ENCODE data around the gene MED9. TPM values are rescaled to one million over a fixed set of nuclear protein-coding genes. Genes with fewer than 3 reads are reported as not detected.

MED9 gene
- total and polyA plus RNA-seq, 2 of the 8 experiments (the other 6 are each of a cell fraction or from before 2014, with no cell fraction given) = 15.8 to 19.7 TPM

DNA sequence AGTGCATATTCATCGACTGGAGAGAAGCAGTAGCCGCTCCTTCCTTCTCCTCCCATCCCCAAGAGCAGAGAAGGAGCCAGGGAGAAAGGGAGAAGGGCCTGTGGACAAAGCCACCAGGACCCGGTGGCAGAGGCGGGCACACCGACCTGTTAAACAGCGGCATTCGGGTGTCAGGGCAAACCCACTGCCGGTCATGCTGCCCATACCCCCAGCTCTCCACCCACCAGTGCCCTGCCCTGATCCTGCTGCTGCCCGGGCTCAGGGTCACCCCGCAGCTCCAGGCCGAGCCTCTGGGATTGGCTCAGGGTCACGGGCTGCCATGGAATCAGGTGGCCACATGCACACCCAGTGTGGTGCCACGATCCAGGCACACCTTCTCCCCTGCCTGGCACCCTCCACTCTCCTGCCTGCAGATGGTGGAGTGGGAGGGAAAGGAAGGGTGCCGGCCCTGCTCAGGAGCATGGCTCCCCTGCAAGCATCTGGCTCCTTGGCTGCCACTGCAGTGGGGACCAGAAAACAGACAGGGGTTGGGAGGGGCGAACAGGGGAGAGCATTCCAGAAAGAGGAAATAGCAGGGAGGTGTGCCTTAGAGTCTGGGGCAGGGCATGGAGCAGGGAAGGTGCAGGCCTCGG lies 37.7 kb downstream of the MED9 start:
- Histone ChIP-seq H4K91ac (replicated peaks; ENCODE audit: insufficient read length, low read length) (peak overlapping the region; percentile 94), H3K56ac (replicated peaks; ENCODE audit: insufficient read length, low read depth, low read length) (no peak overlapping the region), H4K5ac (ENCODE audit: insufficient read length, low read depth, low read length) (no peak overlapping the region), H3K4ac (replicated peaks; ENCODE audit: insufficient read length, low read depth, low read length) (peak overlapping the region; percentile 87), H3K9ac (replicated peaks in 1 of 4; ENCODE audit: extremely low read depth in 1 of 4, low read depth in 3 of 4, low read length in 3 of 4) (no peak overlapping the region), H2BK20ac (ENCODE audit: low read length) (peak overlapping the region; percentile 80; the same call in 1 of the 2 replicates), H3K4me3 (ENCODE audit: extremely low read depth in 1 of 4, insufficient read depth in 2 of 4, low read depth in 3 of 4, low read length in 4 of 4) (no peak overlapping the region), H4K20me1 (replicated peaks in 1 of 2; ENCODE audit: control insufficient read depth in 1 of 2, insufficient read depth in 2 of 2, low read length in 2 of 2) (no peaks in the 10 kb centered on the region), H3K79me1 (ENCODE audit: low read depth, low read length) (no peaks in the 10 kb centered on the region), H3K14ac (ENCODE audit: insufficient read length) (no peak overlapping the region), H2BK12ac (ENCODE audit: low read depth, low read length) (peak overlapping the region; percentile 88; the same call in 1 of the 2 replicates), H3K36me3 (ENCODE audit: control insufficient read depth in 2 of 4, insufficient read depth in 4 of 4, low read length in 3 of 4) (no peaks in the 10 kb centered on the region), H2AK5ac (ENCODE audit: low read depth, low read length) (peak overlapping the region; percentile 90; the same call in 1 of the 2 replicates), H3K27ac (ENCODE audit: low read depth, low read length) (no peak overlapping the region), H3K27me3 (replicated peaks in 1 of 4; ENCODE audit: control insufficient read depth in 3 of 4, extremely low read depth in 1 of 4, insufficient read depth in 3 of 4, low read length in 3 of 4) (no peaks in the 10 kb centered on the region), H3K4me1 (replicated peaks in 1 of 4; ENCODE audit: control insufficient read depth in 3 of 4, insufficient read depth in 4 of 4, low read length in 3 of 4) (peaks cover 4 to 24% (median 12%) of the 10 kb centered on the region in 4 experiments), H3K23ac (ENCODE audit: insufficient read length) (no peak overlapping the region), H3K18ac (ENCODE audit: extremely low read depth, low read length) (peak overlapping the region; percentile 32; the same call in 1 of the 2 replicates), H3K23me2 (ENCODE audit: low read depth, low read length) (peaks cover 2% of the 10 kb centered on the region; the same call in 1 of the 2 replicates), H3K4me2 (ENCODE audit: insufficient read depth in 1 of 2, low read depth in 2 of 2, low read length in 2 of 2) (peak overlapping the region; percentile 0 to 37; a peak in 1 of 4 replicates), H3K79me2 (ENCODE audit: control insufficient read depth in 1 of 2, insufficient read depth in 2 of 2, low read length in 2 of 2) (no peaks in the 10 kb centered on the region), H2BK5ac (ENCODE audit: low read depth, low read length) (peak overlapping the region; percentile 84; the same call in 1 of the 2 replicates), H3K9me3 (ENCODE audit: insufficient read depth in 2 of 2, low read depth in 1 of 2, low read length in 1 of 2) (no peaks in the 10 kb centered on the region), H4K8ac (ENCODE audit: extremely low read depth, insufficient read depth, low read length) (no peak overlapping the region; the same call in 1 of the 2 replicates), H2AFZ (ENCODE audit: low read length) (no peak overlapping the region), H2BK120ac (replicated peaks; ENCODE audit: low read depth, low read length) (peak overlapping the region; percentile 10), H2BK15ac (ENCODE audit: low read length) (peak overlapping the region; percentile 72)
- FAIRE-seq (no peak), DNase-seq (ENCODE audit: low read depth in 1 of 2, low spot score in 2 of 2) (no peak)
- WGBS, 2 experiments (ENCODE audit: extremely low coverage in 1 of 2, insufficient coverage in 1 of 2, insufficient read length in 1 of 2, insufficient replicate concordance in 2 of 2, low coverage in 1 of 2, low lambda C conversion rate in 2 of 2, missing lambda C conversion rate in 1 of 2) = 84% methylated on average over 14 of the region's 16 CpGs; no CpG with 5 or more reads in 1 of the 2 experiments
- no peak for TF ChIP-seq MAFK (IDR thresholded peaks at IDR 0.05; ENCODE audit: low read depth, low read length)
- no peak for TF ChIP-seq TBP (IDR thresholded peaks at IDR 0.05; ENCODE audit: low read depth, low read length)
- TF ChIP-seq BRCA1 (IDR thresholded peaks at IDR 0.05; ENCODE audit: low read depth, low read length) = no peak
- TF ChIP-seq SIRT6 (IDR thresholded peaks at IDR 0.05; ENCODE audit: low read length) = no peak
- no peak for TF ChIP-seq SIX5 (IDR thresholded peaks at IDR 0.05; ENCODE audit: low read depth, low read length)
- no peak for TF ChIP-seq SP2 (IDR thresholded peaks at IDR 0.05; ENCODE audit: low read length)
- TF ChIP-seq CTBP2 (IDR thresholded peaks at IDR 0.05; ENCODE audit: borderline replicate concordance, insufficient read depth, insufficient read length, low read length) = no peak
- TF ChIP-seq KDM1A (IDR thresholded peaks at IDR 0.05; ENCODE audit: borderline replicate concordance, low read length) = no peak
- no peak for TF ChIP-seq RNF2 (IDR thresholded peaks at IDR 0.05; ENCODE audit: borderline replicate concordance, low read depth, low read length, missing control alignments, poor library complexity, severe bottlenecking)
- no peak for TF ChIP-seq RFX5 (IDR thresholded peaks at IDR 0.05; ENCODE audit: borderline replicate concordance, low read depth, low read length)
- TF ChIP-seq JUND (IDR thresholded peaks at IDR 0.05; ENCODE audit: low read length) = no peak
- TF ChIP-seq POLR2A (IDR thresholded peaks at IDR 0.05; ENCODE audit: control extremely low read depth in 1 of 2, low read depth in 2 of 2, low read length in 2 of 2) = no peak
- no peak for TF ChIP-seq RAD21 (IDR thresholded peaks at IDR 0.05 in 1 of 2, conservative IDR thresholded peaks at IDR 0.05 in 1 of 2; ENCODE audit: low read depth in 2 of 2, low read length in 2 of 2)
- CTCF ChIA-PET (ENCODE audit: partially characterized antibody) = interaction anchor here (0.7 to 1.6 kb wide), 5 partner anchors 15 to 67 kb away, joined by 4 to 7 read pairs (median 5); no protein-coding TSS in a partner anchor
- POLR2A ChIA-PET (ENCODE audit: partially characterized antibody) = interaction anchor here (0.8 to 1.0 kb wide), 3 partner anchors 18 to 78 kb away, joined by 3 read pairs; no protein-coding TSS in a partner anchor
